H1 (cell line): ENCODE results near the gene PEAK1. TPM values are rescaled to one million over a fixed set of nuclear protein-coding genes. Genes with fewer than 3 reads are reported as not detected.

Source experiments
- CTCF ChIA-PET: fragments of 300-600 bp; sonication (Branson Sonifier 250); formaldehyde crosslinking; loops from one replicate; lab custom pipeline; 2021; ENCODE audit not compliant: partially characterized antibody; lab: Charles Lee
- POLR2A ChIA-PET: fragments of 300-600 bp; sonication (Branson Sonifier 250); formaldehyde crosslinking; loops from one replicate; lab custom pipeline; 2021; ENCODE audit warnings: inconsistent platforms; ENCODE audit not compliant: partially characterized antibody; lab: Charles Lee
- DNase-seq, 2 experiments: peaks; one replicate each; pipeline versions ENCODE4 v3.0.0 to v3.0.0-alpha.2; 2010 to 2022; ENCODE audit warnings: low spot score in 2 of 2, low read depth in 1 of 2, mixed read lengths in 1 of 2
- FAIRE-seq: peaks from 2 replicates; lab custom pipeline; 2011; peaks lifted over from hg19 to GRCh38; lab: Jason Lieb, UNC
- H2AFZ ChIP-seq: 2 replicates; pipeline ENCODE4 v1.8.1; 2012; ENCODE audit warnings: low read length, inconsistent platforms
- H2AK5ac ChIP-seq: 2 replicates; pipeline ENCODE4 v1.6.1; 2013; ENCODE audit warnings: low read depth, low read length
- H2BK120ac ChIP-seq: replicated peaks from 2 replicates; pipeline ENCODE3; 2013; ENCODE audit warnings: low read depth, low read length, inconsistent platforms
- H2BK12ac ChIP-seq: 2 replicates; pipeline ENCODE4 v1.6.1; 2013; ENCODE audit warnings: low read depth, low read length
- H2BK15ac ChIP-seq: 2 replicates; pipeline ENCODE4 v1.6.1; 2013; ENCODE audit warnings: low read length
- H2BK20ac ChIP-seq: 2 replicates; pipeline ENCODE4 v1.6.1; 2013; ENCODE audit warnings: low read length
- H2BK5ac ChIP-seq: 2 replicates; pipeline ENCODE4 v1.6.1; 2013; ENCODE audit warnings: low read depth, low read length
- H3K14ac ChIP-seq: 2 replicates; pipeline ENCODE4 v1.6.1; 2013; ENCODE audit warnings: inconsistent platforms; ENCODE audit not compliant: insufficient read length
- H3K18ac ChIP-seq: 2 replicates; pipeline ENCODE4 v1.6.1; 2013; ENCODE audit warnings: low read length; ENCODE audit errors: extremely low read depth
- H3K23ac ChIP-seq: 2 replicates; pipeline ENCODE4 v1.6.1; 2013; ENCODE audit warnings: inconsistent platforms; ENCODE audit not compliant: insufficient read length
- H3K23me2 ChIP-seq: 2 replicates; pipeline ENCODE4 v1.6.1; 2013; ENCODE audit warnings: low read depth, low read length
- H3K27ac ChIP-seq: 2 replicates; pipeline ENCODE4 v1.6.1; 2011; ENCODE audit warnings: low read depth, low read length, inconsistent platforms
- H3K27me3 ChIP-seq, 4 experiments: replicated peaks in 1 of 4; 1 replicate in 1 of 4; 2 replicates in 3 of 4; pipeline versions ENCODE4 v1.6.1 to v1.8.1; 2011 to 2013; ENCODE audit warnings: low read length in 3 of 4, mild to moderate bottlenecking in 3 of 4, inconsistent platforms in 2 of 4, mixed read lengths in 2 of 4, moderate library complexity in 1 of 4; ENCODE audit not compliant: control insufficient read depth in 3 of 4, insufficient read depth in 3 of 4; ENCODE audit errors: extremely low read depth in 1 of 4
- H3K36me3 ChIP-seq, 4 experiments: 2 replicates each; pipeline versions ENCODE4 v1.6.1 to v1.8.1; 2011 to 2013; ENCODE audit warnings: mild to moderate bottlenecking in 4 of 4, low read length in 3 of 4, moderate library complexity in 2 of 4, control low read depth in 1 of 4, inconsistent platforms in 1 of 4; ENCODE audit not compliant: insufficient read depth in 4 of 4, control insufficient read depth in 2 of 4
- H3K4ac ChIP-seq: replicated peaks from 2 replicates; pipeline ENCODE3; 2013; ENCODE audit warnings: low read length, low read depth, mixed read lengths, inconsistent platforms; ENCODE audit not compliant: insufficient read length
- H3K4me1 ChIP-seq, 4 experiments: replicated peaks in 1 of 4; 1 replicate in 1 of 4; 2 replicates in 3 of 4; pipeline versions ENCODE4 v1.6.1 to v1.8.1; 2011 to 2013; ENCODE audit warnings: low read length in 3 of 4, inconsistent platforms in 2 of 4, mixed read lengths in 1 of 4; ENCODE audit not compliant: insufficient read depth in 4 of 4, control insufficient read depth in 3 of 4
- H3K4me2 ChIP-seq, 2 experiments: 2 replicates each; pipeline versions ENCODE4 v1.6.1 to v1.8.1; 2011 to 2013; ENCODE audit warnings: low read depth in 2 of 2, low read length in 2 of 2, control low read depth in 1 of 2, inconsistent platforms in 1 of 2, mild to moderate bottlenecking in 1 of 2; ENCODE audit not compliant: insufficient read depth in 1 of 2
- H3K4me3 ChIP-seq, 4 experiments: fragments of 200-600, 300-600 bp in 1 of 4; sonication (generic), shearing (Covaris generic), sonication (Bioruptor Twin) in 1 of 4; 2 replicates each; pipeline versions ENCODE4 v1.5.1 to v1.8.1; 2011 to 2016; ENCODE audit warnings: low read length in 4 of 4, low read depth in 3 of 4, control low read depth in 2 of 4, inconsistent platforms in 2 of 4, mild to moderate bottlenecking in 2 of 4, mixed read lengths in 1 of 4, moderate library complexity in 1 of 4; ENCODE audit not compliant: insufficient read depth in 2 of 4; ENCODE audit errors: extremely low read depth in 1 of 4
- H3K56ac ChIP-seq: replicated peaks from 2 replicates; pipeline ENCODE3; 2013; ENCODE audit warnings: low read depth, mild to moderate bottlenecking, mixed read lengths, low read length, inconsistent platforms; ENCODE audit not compliant: insufficient read length
- H3K79me1 ChIP-seq: 2 replicates; pipeline ENCODE4 v1.6.1; 2013; ENCODE audit warnings: low read depth, low read length, control low read depth
- H3K79me2 ChIP-seq, 2 experiments: 2 replicates each; pipeline versions ENCODE4 v1.6.1 to v1.8.1; 2012 to 2013; ENCODE audit warnings: low read length in 2 of 2, mild to moderate bottlenecking in 2 of 2, inconsistent platforms in 1 of 2; ENCODE audit not compliant: insufficient read depth in 2 of 2, control insufficient read depth in 1 of 2
- H3K9ac ChIP-seq, 4 experiments: replicated peaks in 1 of 4; 1 replicate in 1 of 4; 2 replicates in 3 of 4; pipeline versions ENCODE4 v1.6.1 to v1.8.1; 2011 to 2013; ENCODE audit warnings: low read depth in 3 of 4, low read length in 3 of 4, control low read depth in 2 of 4, mild to moderate bottlenecking in 2 of 4, moderate library complexity in 2 of 4, inconsistent platforms in 1 of 4; ENCODE audit errors: extremely low read depth in 1 of 4
- H3K9me3 ChIP-seq, 2 experiments: 2 replicates each; pipeline versions ENCODE4 v1.6.1 to v1.8.1; 2012 to 2013; ENCODE audit warnings: mild to moderate bottlenecking in 2 of 2, moderate library complexity in 2 of 2, control low read depth in 1 of 2, inconsistent platforms in 1 of 2, low read depth in 1 of 2, low read length in 1 of 2, mixed read lengths in 1 of 2; ENCODE audit not compliant: insufficient read depth in 2 of 2
- H4K20me1 ChIP-seq, 2 experiments: replicated peaks in 1 of 2; 2 replicates each; pipeline versions ENCODE3 to v1.8.1; 2011 to 2013; ENCODE audit warnings: inconsistent platforms in 2 of 2, low read length in 2 of 2, mild to moderate bottlenecking in 1 of 2; ENCODE audit not compliant: insufficient read depth in 2 of 2, control insufficient read depth in 1 of 2
- H4K5ac ChIP-seq: 2 replicates; pipeline ENCODE4 v1.6.1; 2013; ENCODE audit warnings: low read length, low read depth, mixed read lengths, inconsistent platforms; ENCODE audit not compliant: insufficient read length
- H4K8ac ChIP-seq: 2 replicates; pipeline ENCODE4 v1.8.0; 2013; ENCODE audit warnings: mild to moderate bottlenecking, moderate library complexity, low read length, inconsistent platforms; ENCODE audit not compliant: insufficient read depth; ENCODE audit errors: extremely low read depth
- H4K91ac ChIP-seq: replicated peaks from 2 replicates; pipeline ENCODE3; 2013; ENCODE audit warnings: low read length, mixed read lengths, inconsistent platforms; ENCODE audit not compliant: insufficient read length
- CEBPB ChIP-seq: IDR thresholded peaks from 2 replicates; pipeline ENCODE4 v1.6.1; 2012; ENCODE audit warnings: low read depth, low read length
- GTF2F1 ChIP-seq: IDR thresholded peaks from 2 replicates; pipeline ENCODE4 v1.6.1; 2012; ENCODE audit warnings: low read depth, low read length, improper control_type of control experiment, borderline replicate concordance
- JUN ChIP-seq: IDR thresholded peaks from 2 replicates; pipeline ENCODE4 v1.6.1; 2011; ENCODE audit warnings: low read depth, mild to moderate bottlenecking, improper control_type of control experiment, low read length
- SIX5 ChIP-seq: IDR thresholded peaks from 2 replicates; pipeline ENCODE4 v1.6.1; 2011; ENCODE audit warnings: mild to moderate bottlenecking, low read depth, low read length
- SP2 ChIP-seq: IDR thresholded peaks from 2 replicates; pipeline ENCODE4 v1.6.1; 2012; ENCODE audit warnings: mild to moderate bottlenecking, low read length, inconsistent platforms
- WGBS, 2 experiments: shearing (Covaris generic) in 1 of 2; methylation state at CpG; one replicate each; pipeline versions ENCODE4 v1.1.6 to v1.1.7; 2013 to 2015; ENCODE audit warnings: low lambda C conversion rate in 2 of 2, mixed read lengths in 2 of 2, inconsistent platforms in 1 of 2, low coverage in 1 of 2, missing lambda C conversion rate in 1 of 2; ENCODE audit not compliant: insufficient replicate concordance in 2 of 2, insufficient coverage in 1 of 2, insufficient read length in 1 of 2; ENCODE audit errors: extremely low coverage in 1 of 2, missing lambda C conversion rate in 1 of 2; 5-methylcytosine and 5-hydroxymethylcytosine counted together
- polyA plus RNA-seq, 7 experiments: library from polyadenylated mRNA; depleted of rRNA in 3 of 7; stranded (reverse) in 5 of 7; unstranded in 2 of 7; fragments of >200 nt in 5 of 7; fragments of 200-250 nt in 2 of 7; gene quantifications; 1 replicate in 5 of 7; 2 replicates in 1 of 7; 4 replicates in 1 of 7; pipeline versions ENCODE4 v1.2.1 to v1.2.3, GENCODE V29; 2011 to 2013; ENCODE audit warnings: missing spikeins in 2 of 7, mixed read lengths in 2 of 7
- total RNA-seq: library from RNA; stranded (reverse); fragmentation: NEBNext Ultra II Directional; extraction: Animal tissue kit (Norgen Biotek cat#: 25700); gene quantifications from 2 replicates; pipeline ENCODE4 v1.2.1, GENCODE V29; 2021

Gene PEAK1
- total and polyA plus RNA-seq, 2 of the 8 experiments (the other 6 are each of a cell fraction or from before 2014, with no cell fraction given), result 8.8 to 44.8 TPM

- no peak overlapping the region for H2BK5ac ChIP-seq
- H4K8ac ChIP-seq, result no peak overlapping the region
- H4K91ac ChIP-seq, result no peak overlapping the region
- H3K23ac ChIP-seq, result no peak overlapping the region
- no peak overlapping the region for H3K27ac ChIP-seq
- H2BK20ac ChIP-seq, result no peak overlapping the region
- H3K56ac ChIP-seq, result no peak overlapping the region
- H3K4ac ChIP-seq, result no peak overlapping the region
- H3K27me3 ChIP-seq, result peaks cover 0 to 2% (median 0%) of the 10 kb centered on the region in 4 experiments; a peak in 1 of 7 replicates
- H2BK120ac ChIP-seq, result no peak overlapping the region
- H3K18ac ChIP-seq, result no peak overlapping the region
- 95% methylated on average over 3 of the region's 3 CpGs; no CpG with 5 or more reads in 1 of the 2 experiments for WGBS, 2 experiments
- FAIRE-seq (no peak), DNase-seq (no peak)
- ChIA-PET POLR2A (interaction anchor here (0.6 to 0.8 kb wide), 2 partner anchors 11 to 13 kb away, joined by 3 read pairs; no protein-coding TSS in a partner anchor), CTCF (interaction anchor here (1.0 to 1.6 kb wide), 2 partner anchors 9 to 44 kb away, joined by 4 to 5 read pairs; no protein-coding TSS in a partner anchor)
- no peak overlapping the region for H3K4me3 ChIP-seq
- no peaks in the 10 kb centered on the region for H3K9me3 ChIP-seq
- peaks cover 0 to 70% of the 10 kb centered on the region in 2 experiments; a peak in 2 of 4 replicates for H3K79me2 ChIP-seq
- peaks cover 3% of the 10 kb centered on the region; the same call in 1 of the 2 replicates for H3K79me1 ChIP-seq
- H2BK15ac ChIP-seq, result no peak overlapping the region
- H3K14ac ChIP-seq, result no peak overlapping the region
- H2AFZ ChIP-seq, result no peak overlapping the region
- no peak overlapping the region for H3K4me2 ChIP-seq
- no peak overlapping the region for H2BK12ac ChIP-seq
- H3K36me3 ChIP-seq, result no peaks in the 10 kb centered on the region
- H3K4me1 ChIP-seq, result peaks cover 1 to 10% (median 6%) of the 10 kb centered on the region in 4 experiments; a peak in 5 of 7 replicates
- no peak overlapping the region for H4K5ac ChIP-seq
- H3K23me2 ChIP-seq, result peaks cover 6% of the 10 kb centered on the region
- H2AK5ac ChIP-seq, result no peak overlapping the region
- no peak overlapping the region for H3K9ac ChIP-seq
- peaks cover 9 to 12% of the 10 kb centered on the region in 2 experiments for H4K20me1 ChIP-seq
- TF ChIP-seq SP2, result no peak
- no peak for TF ChIP-seq SIX5
- no peak for TF ChIP-seq JUN
- TF ChIP-seq GTF2F1, result no peak
- TF ChIP-seq CEBPB, result no peak
These were observed 352.1 kb downstream of the PEAK1 start for GRCh38 chr15:77067691-77068367.
